LNCAP (cell line): ENCODE measurements around the gene XPO6.

Source experiments
- TF ChIP-seq, protein P1 (sequence below): fragments of 450-650 bp; IDR thresholded peaks from 2 replicates; pipeline ENCODE4 v1.5.1; 2017; ENCODE audit warnings: mild to moderate bottlenecking

XPO6 gene

DNA sequence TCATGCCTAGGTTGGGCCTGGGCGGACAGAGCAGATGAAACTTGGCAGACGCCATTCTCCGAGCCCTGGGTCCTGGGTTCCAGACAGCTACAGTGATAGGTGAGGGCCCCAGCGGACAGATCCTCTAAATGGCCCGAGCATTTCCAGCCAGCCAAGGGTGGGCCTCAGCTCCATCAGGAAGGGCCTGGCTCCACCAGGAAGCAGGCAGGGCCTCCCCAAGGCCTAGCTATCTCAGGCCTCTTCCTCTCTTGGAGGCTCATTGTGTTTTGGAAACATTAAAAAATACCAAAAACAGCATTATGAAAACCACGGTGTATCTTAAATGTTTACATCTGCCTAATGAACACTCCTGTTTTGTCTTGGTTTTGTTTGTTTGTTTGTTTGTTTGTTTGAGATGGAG is 42.4 kb upstream of the XPO6 start:
- TF ChIP-seq, protein P1, sequence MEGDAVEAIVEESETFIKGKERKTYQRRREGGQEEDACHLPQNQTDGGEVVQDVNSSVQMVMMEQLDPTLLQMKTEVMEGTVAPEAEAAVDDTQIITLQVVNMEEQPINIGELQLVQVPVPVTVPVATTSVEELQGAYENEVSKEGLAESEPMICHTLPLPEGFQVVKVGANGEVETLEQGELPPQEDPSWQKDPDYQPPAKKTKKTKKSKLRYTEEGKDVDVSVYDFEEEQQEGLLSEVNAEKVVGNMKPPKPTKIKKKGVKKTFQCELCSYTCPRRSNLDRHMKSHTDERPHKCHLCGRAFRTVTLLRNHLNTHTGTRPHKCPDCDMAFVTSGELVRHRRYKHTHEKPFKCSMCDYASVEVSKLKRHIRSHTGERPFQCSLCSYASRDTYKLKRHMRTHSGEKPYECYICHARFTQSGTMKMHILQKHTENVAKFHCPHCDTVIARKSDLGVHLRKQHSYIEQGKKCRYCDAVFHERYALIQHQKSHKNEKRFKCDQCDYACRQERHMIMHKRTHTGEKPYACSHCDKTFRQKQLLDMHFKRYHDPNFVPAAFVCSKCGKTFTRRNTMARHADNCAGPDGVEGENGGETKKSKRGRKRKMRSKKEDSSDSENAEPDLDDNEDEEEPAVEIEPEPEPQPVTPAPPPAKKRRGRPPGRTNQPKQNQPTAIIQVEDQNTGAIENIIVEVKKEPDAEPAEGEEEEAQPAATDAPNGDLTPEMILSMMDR, result no peak

GRCh38 chr16:28250999-28251398 is 39.2 kb upstream of the XPO6 start:
- TF ChIP-seq, protein P1, result no peak

DNA sequence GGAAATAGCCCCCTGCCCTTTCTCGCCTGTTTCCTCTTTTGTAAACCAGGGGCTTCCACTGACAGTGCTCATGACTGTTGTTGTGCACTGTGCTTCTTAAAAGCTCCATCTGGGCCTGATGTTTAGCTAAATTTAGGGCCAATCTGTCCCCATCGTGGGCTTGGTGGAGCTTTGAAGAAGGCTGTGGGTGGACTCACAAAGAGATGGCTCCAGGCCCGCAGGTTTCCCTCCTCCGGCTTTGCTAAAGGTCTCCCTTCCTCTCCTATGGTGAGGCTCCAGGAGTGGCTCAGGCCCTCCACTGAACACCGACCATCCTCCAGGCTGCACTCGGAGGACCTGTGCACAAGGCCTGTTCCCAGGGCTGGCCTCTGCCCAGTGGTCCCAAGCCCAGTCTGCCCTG is 30.2 kb upstream of the XPO6 start:
- TF ChIP-seq, protein P1, result no peak

DNA sequence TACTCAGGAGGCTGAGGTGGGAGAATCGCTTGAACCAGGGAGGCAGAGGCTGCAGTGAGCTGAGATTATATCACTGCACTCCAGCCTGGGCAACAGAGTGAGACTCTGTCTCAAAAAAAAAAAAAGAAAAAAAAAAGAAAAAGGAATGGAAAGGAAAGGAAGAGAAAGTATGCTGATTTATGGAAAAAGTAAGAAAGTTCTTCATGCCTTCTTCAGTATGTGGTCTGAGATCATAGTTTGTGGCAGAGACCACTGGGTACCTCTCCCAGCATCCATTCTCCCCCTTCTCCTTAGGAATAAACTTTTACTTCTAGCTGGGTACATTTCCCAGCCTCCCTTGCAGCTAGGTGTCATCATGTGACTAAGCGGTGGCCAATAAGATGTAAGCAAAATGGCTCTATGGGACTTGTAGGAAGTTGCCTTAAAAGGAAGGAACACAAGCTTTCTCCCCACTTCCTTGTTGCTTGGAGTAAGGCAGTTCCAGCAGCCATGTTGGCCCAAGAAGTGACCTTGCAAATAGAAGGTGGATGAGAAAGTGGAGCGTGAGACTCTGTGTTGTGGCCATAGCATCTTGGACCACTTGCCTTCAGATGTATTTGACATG is 26.1 kb upstream of the XPO6 start:
- TF ChIP-seq, protein P1, result no peak

DNA sequence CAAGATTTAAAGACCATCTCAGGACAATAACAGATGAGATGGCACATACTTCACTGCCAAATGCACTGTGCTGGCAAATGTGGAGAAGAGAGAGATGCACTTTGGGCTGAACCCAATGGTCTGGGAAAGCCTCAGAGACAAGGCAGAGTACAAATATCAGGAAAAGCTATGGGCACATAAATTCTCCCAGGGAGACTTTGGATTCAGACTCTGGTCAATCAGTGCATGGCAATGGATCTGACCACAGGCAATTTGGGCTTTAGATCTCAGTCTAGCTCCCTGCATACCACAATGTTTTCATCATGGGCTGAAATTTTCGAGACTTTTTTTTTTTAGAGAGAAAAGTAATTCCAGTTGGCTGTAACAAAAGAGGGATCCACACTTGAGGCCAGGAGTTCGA is 20.0 kb upstream of the XPO6 start:
- TF ChIP-seq, protein P1, result no peak

DNA sequence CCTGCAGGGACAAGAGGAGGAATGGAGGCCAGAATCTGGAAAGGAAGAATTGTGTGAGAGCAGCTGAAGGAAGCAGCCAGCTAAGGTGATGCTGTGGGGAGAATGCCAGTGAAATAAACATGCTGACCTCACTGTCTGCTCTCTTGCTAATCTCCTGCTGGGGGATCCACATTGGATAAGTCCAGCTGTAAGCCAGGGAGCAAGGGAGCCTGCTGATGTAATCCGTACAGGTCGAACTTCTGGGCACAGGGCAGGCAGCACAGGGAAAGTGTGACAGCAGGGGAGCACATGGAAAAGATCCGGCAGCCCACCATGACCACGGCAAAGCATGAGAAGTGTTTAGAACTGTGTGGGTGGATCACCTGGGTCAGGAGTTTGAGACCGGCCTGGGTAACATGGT is 7.5 kb upstream of the XPO6 start:
- TF ChIP-seq, protein P1, result no peak

DNA sequence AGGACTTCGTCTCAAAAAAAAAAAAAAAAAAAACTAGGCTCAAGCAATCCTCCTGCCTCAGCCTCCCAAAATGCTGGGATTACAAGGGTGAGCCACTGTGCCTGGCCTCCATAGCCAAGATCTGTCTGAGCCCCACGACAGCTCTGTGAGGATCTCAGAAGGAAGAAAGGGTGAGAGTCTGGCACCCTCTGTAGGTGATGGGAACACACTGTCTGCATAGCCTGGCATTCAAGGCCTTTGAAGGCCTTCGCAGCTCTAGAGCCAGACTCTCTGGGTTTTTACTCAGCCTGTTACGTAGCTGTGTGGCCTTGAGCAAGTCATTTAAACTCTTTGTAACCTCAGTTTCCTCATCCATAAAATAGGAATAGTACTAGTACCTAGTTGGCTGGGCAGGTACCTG is 6.3 kb upstream of the XPO6 start:
- TF ChIP-seq, protein P1, result peak; percentile 39; the same call in 1 of the 2 replicates

DNA sequence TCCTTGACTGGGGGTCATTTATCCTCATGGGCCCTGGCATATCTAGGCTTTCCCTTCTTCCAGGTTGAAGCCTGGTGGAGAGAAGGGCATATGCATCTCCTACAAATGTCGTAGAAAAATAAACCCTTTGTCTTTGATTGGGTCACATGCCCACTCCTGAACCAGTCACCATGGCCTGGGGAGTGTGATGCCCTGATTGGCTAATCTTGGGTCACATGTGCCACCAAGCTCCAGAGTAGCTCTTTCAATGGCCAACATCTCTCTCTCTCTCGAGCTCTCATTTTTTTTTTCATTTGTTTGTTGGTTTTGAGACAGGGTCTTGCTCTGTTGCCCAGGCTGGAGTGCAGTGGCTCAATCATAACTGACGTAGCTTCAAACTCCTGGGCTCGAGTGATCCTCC is 5.6 kb upstream of the XPO6 start:
- TF ChIP-seq, protein P1, result no peak
